HepG2 (cell line): ENCODE data around the gene ZDHHC14. TPM values are rescaled to one million over a fixed set of nuclear protein-coding genes. Genes with fewer than 3 reads are reported as not detected.

ENCODE experiments used
- ATAC-seq: fragments of 200-7000 bp; cut with Tn5 transposase; 3 replicates; pipeline ENCODE4 v1.9.1; 2020; ENCODE audit warnings: mild to moderate bottlenecking, moderate library complexity
- BruUV-seq: library from RNA; stranded (reverse); fragments of 400-500 nt; replicated peaks from 2 replicates; lab custom pipeline; 2021; lab: Mats Ljungman, UMichigan
- CTCF ChIA-PET: fragments of 300-600 bp; formaldehyde crosslinking; extraction: SDS; loops from one replicate; lab custom pipeline; 2021; ENCODE audit warnings: low total read pairs, inconsistent platforms, low intra/inter-chr PET ratio; lab: Yijun Ruan, JAX
- POLR2A ChIA-PET: fragments of 350-600 bp; sonication (Branson Sonifier 250); formaldehyde crosslinking; loops from one replicate; lab custom pipeline; 2020; ENCODE audit warnings: antibody characterized with exemption, inconsistent platforms; lab: Yijun Ruan, JAX
- DNase-seq: peaks from one replicate; pipeline ENCODE4 v3.0.0-alpha.2; 2015; ENCODE audit warnings: low spot score
- FAIRE-seq: peaks from 3 replicates; lab custom pipeline; 2011; peaks lifted over from hg19 to GRCh38; lab: Jason Lieb, UNC
- H2AFZ ChIP-seq: one replicate; pipeline ENCODE4 v1.6.1; 2011; ENCODE audit warnings: low read length, inconsistent platforms
- H3K27ac ChIP-seq: fragments of 300-600 bp; 3 replicates; pipeline ENCODE4 v1.8.0; 2011; ENCODE audit warnings: mixed run types, mild to moderate bottlenecking, mixed read lengths, low read length, inconsistent platforms; ENCODE audit not compliant: insufficient read depth; ENCODE audit errors: extremely low read length
- H3K27me3 ChIP-seq, 2 experiments: fragments of 200-600 bp in 1 of 2; 2 replicates in 1 of 2; 3 replicates in 1 of 2; pipeline versions ENCODE4 v1.6.0 to v1.8.0; 2011; ENCODE audit warnings: low read length in 2 of 2, mild to moderate bottlenecking in 2 of 2, moderate library complexity in 2 of 2, inconsistent platforms in 1 of 2; ENCODE audit not compliant: insufficient read depth in 2 of 2, control insufficient read depth in 1 of 2
- H3K36me3 ChIP-seq, 2 experiments: fragments of 200-600 bp in 1 of 2; replicated peaks in 1 of 2; 2 replicates in 1 of 2; 3 replicates in 1 of 2; pipeline versions ENCODE4 v1.5.1 to v1.8.0; 2011; ENCODE audit warnings: low read length in 2 of 2, inconsistent platforms in 1 of 2; ENCODE audit not compliant: insufficient read depth in 2 of 2, control insufficient read depth in 1 of 2
- H3K4me1 ChIP-seq: 2 replicates; pipeline ENCODE4 v1.5.1; 2012; ENCODE audit warnings: low read length, inconsistent platforms; ENCODE audit not compliant: insufficient read depth
- H3K4me2 ChIP-seq: 2 replicates; pipeline ENCODE4 v1.6.0; 2011; ENCODE audit warnings: low read depth, low read length, inconsistent platforms
- H3K4me3 ChIP-seq, 3 experiments: fragments of 200-600 bp in 1 of 3; sonication (generic), shearing (Covaris generic) in 1 of 3; replicated peaks in 1 of 3; 2 replicates each; pipeline ENCODE4 v1.5.1; 2011 to 2016; ENCODE audit warnings: low read length in 3 of 3, inconsistent platforms in 2 of 3, low read depth in 2 of 3, mild to moderate bottlenecking in 2 of 3, control low read depth in 1 of 3, mixed read lengths in 1 of 3; ENCODE audit not compliant: insufficient read depth in 1 of 3
- H3K79me2 ChIP-seq: one replicate; pipeline ENCODE4 v1.6.1; 2011; ENCODE audit warnings: low read length, inconsistent platforms; ENCODE audit not compliant: insufficient read depth
- H3K9ac ChIP-seq: 2 replicates; pipeline ENCODE4 v1.6.0; 2011; ENCODE audit warnings: mild to moderate bottlenecking, low read depth, low read length, inconsistent platforms; ENCODE audit not compliant: insufficient read depth
- H3K9me3 ChIP-seq: 2 replicates; pipeline ENCODE4 v1.5.1; 2012; ENCODE audit warnings: mild to moderate bottlenecking, low read length
- H4K20me1 ChIP-seq: 2 replicates; pipeline ENCODE4 v1.6.0; 2011; ENCODE audit warnings: inconsistent platforms, mild to moderate bottlenecking, low read length, moderate library complexity; ENCODE audit not compliant: insufficient read depth
- CREB1 ChIP-seq, 2 experiments: fragments of 450-650 bp in 1 of 2; IDR thresholded peaks; 2 replicates each; pipeline ENCODE4 v1.6.1; 2016 to 2017; ENCODE audit warnings: control low read depth in 1 of 2, mild to moderate bottlenecking in 1 of 2, missing compliant biosample characterization in 1 of 2, missing genetic modification characterization in 1 of 2
- FOSL2 ChIP-seq: sonication (generic); formaldehyde crosslinking; IDR thresholded peaks from 2 replicates; pipeline ENCODE4 v1.4.0; 2020; ENCODE audit warnings: missing genetic modification reagents
- GABPB1 ChIP-seq: IDR thresholded peaks from 2 replicates; pipeline ENCODE4 v1.6.1; 2016; ENCODE audit warnings: mild to moderate bottlenecking, missing genetic modification reagents, moderate library complexity, missing compliant biosample characterization
- MXD4 ChIP-seq: IDR thresholded peaks from 2 replicates; pipeline ENCODE4 v1.6.1; 2016; ENCODE audit warnings: mild to moderate bottlenecking, missing biosample characterization, missing genetic modification reagents
- NCOA1 ChIP-seq: sonication (generic); formaldehyde crosslinking; IDR thresholded peaks from 2 replicates; pipeline ENCODE4 v1.9.0; 2021; ENCODE audit warnings: missing genetic modification reagents
- WGBS: methylation state at CpG from one replicate; pipeline ENCODE4 v1.1.6; 2017; ENCODE audit warnings: low lambda C conversion rate; 5-methylcytosine and 5-hydroxymethylcytosine counted together
- in situ Hi-C: cut with HindIII; loops from 2 replicates; pipeline ENCODE4 v1.10.0; 2017; ENCODE audit warnings: low pct_unique_long_range_greater_than_20kb; ENCODE audit not compliant: extremely low pct_ligation_motif_present
- intact Hi-C: fragments of 100-400 bp; cut with micrococcal nuclease; formaldehyde crosslinking; loops from one replicate; pipeline ENCODE4 v1.10.0; 2022; ENCODE audit not compliant: unreplicated experiment
- polyA plus RNA-seq, 8 experiments: library from polyadenylated mRNA; depleted of rRNA in 3 of 8; stranded (reverse) in 7 of 8; unstranded in 1 of 8; fragments of >200 nt; fragmentation: Illumina TruSeq in 4 of 8; extraction: Trizol in 4 of 8; gene quantifications; 2 replicates each; pipeline versions ENCODE4 v1.2.1 to v1.2.3, GENCODE V29; 2011 to 2016; ENCODE audit warnings: low read depth in 4 of 8, missing spikeins in 1 of 8, mixed read lengths in 1 of 8; ENCODE audit not compliant: insufficient read depth in 1 of 8
- total RNA-seq, 5 experiments: library from RNA; depleted of rRNA; stranded (reverse); fragments of >200 nt; fragmentation: Illumina TruSeq; extraction: Trizol; gene quantifications; 2 replicates each; pipeline ENCODE4 v1.2.3, GENCODE V29; 2016; ENCODE audit warnings: low read depth in 1 of 5
- TF ChIP-seq, protein P1 (sequence below): sonication (generic); formaldehyde crosslinking; IDR thresholded peaks from 2 replicates; pipeline ENCODE4 v1.8.1; 2023; ENCODE audit warnings: mild to moderate bottlenecking, missing genetic modification reagents
- TF ChIP-seq, protein P2 (sequence below): sonication (generic); formaldehyde crosslinking; conservative IDR thresholded peaks from 2 replicates; pipeline ENCODE4 v1.4.0; 2020; ENCODE audit warnings: missing genetic modification reagents
- TF ChIP-seq, protein P3 (sequence below): sonication (generic); formaldehyde crosslinking; conservative IDR thresholded peaks from 2 replicates; pipeline ENCODE4 v1.8.0; 2022; ENCODE audit warnings: mild to moderate bottlenecking, moderate library complexity, missing genetic modification reagents
- TF ChIP-seq, protein P4 (sequence below): sonication (generic); formaldehyde crosslinking; IDR thresholded peaks from 2 replicates; pipeline ENCODE4 v1.8.0; 2022; ENCODE audit warnings: mild to moderate bottlenecking, missing genetic modification reagents, moderate library complexity
- TF ChIP-seq, protein P5 (sequence below): sonication (generic); formaldehyde crosslinking; IDR thresholded peaks from 2 replicates; pipeline ENCODE4 v1.4.0; 2020; ENCODE audit warnings: mild to moderate bottlenecking, low read depth, missing genetic modification reagents
- TF ChIP-seq, protein P6 (sequence below): IDR thresholded peaks from 2 replicates; pipeline ENCODE4 v1.6.1; 2016; ENCODE audit warnings: mild to moderate bottlenecking
- TF ChIP-seq, protein P7 (sequence below): fragments of 450-650 bp; IDR thresholded peaks from 2 replicates; pipeline ENCODE4 v1.6.1; 2016
- TF ChIP-seq, protein P8 (sequence below): IDR thresholded peaks from 2 replicates; pipeline ENCODE4 v1.6.1; 2018; ENCODE audit warnings: missing genetic modification reagents, mild to moderate bottlenecking, missing compliant biosample characterization

Gene ZDHHC14
- total and polyA plus RNA-seq, 2 of the 13 experiments (the other 11 are each of a cell fraction or from before 2014, with no cell fraction given) = 3.7 to 9.5 TPM

DNA sequence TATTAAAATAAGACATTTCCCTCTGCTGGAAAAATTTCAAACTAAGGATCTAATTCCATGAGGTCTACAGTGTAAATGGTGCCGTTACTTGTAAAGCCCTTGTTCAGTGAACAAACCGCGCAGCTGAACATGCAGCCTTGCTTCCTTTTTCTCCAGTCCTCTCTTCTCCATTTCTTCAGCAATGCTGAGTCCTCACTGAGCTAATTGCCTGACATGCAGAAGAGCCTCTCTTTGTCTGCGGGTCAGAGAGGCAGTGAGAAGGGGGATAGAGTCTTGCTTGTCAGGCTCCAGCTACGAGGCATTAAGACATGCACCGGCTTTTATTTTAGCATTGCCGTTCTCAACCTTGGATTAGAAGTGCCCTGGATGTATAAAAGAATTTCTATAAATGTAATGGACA is 25.7 kb downstream of the ZDHHC14 start:
- no peak for DNase-seq
- intact Hi-C loops = no loop called here
- no peak for ATAC-seq
- no peaks in the 10 kb centered on the region for H3K27me3 ChIP-seq
- in situ Hi-C loops = no loop called here
- POLR2A ChIA-PET = no interaction called here
- CTCF ChIA-PET = no interaction called here
- no peak overlapping the region for H3K4me2 ChIP-seq
- FAIRE-seq = no peak
- no peak overlapping the region for H2AFZ ChIP-seq
- no peaks in the 10 kb centered on the region for H3K79me2 ChIP-seq
- H3K36me3 ChIP-seq = no peaks in the 10 kb centered on the region
- no peak overlapping the region for H3K9ac ChIP-seq
- no peak overlapping the region for H3K27ac ChIP-seq
- 94% methylated on average over 7 of the region's 7 CpGs for WGBS
- no peak overlapping the region for H3K4me3 ChIP-seq
- peaks cover 15% of the 10 kb centered on the region for H3K4me1 ChIP-seq
- BruUV-seq = no TSS peak
- no peaks in the 10 kb centered on the region for H3K9me3 ChIP-seq
- no peaks in the 10 kb centered on the region for H4K20me1 ChIP-seq
- TF ChIP-seq MXD4 (CRISPR knock-in tag) (no peak), FOSL2 (CRISPR knock-in tag) (no peak), NCOA1 (CRISPR knock-in tag) (no peak), CREB1 (IDR thresholded peaks at IDR 0.05) (no peak), CREB1 (CRISPR knock-in tag; IDR thresholded peaks at IDR 0.05) (no peak), GABPB1 (CRISPR knock-in tag) (no peak)
- TF ChIP-seq, protein P1, sequence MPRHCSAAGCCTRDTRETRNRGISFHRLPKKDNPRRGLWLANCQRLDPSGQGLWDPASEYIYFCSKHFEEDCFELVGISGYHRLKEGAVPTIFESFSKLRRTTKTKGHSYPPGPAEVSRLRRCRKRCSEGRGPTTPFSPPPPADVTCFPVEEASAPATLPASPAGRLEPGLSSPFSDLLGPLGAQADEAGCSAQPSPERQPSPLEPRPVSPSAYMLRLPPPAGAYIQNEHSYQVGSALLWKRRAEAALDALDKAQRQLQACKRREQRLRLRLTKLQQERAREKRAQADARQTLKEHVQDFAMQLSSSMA (CRISPR knock-in tag) = no peak
- TF ChIP-seq, protein P2, sequence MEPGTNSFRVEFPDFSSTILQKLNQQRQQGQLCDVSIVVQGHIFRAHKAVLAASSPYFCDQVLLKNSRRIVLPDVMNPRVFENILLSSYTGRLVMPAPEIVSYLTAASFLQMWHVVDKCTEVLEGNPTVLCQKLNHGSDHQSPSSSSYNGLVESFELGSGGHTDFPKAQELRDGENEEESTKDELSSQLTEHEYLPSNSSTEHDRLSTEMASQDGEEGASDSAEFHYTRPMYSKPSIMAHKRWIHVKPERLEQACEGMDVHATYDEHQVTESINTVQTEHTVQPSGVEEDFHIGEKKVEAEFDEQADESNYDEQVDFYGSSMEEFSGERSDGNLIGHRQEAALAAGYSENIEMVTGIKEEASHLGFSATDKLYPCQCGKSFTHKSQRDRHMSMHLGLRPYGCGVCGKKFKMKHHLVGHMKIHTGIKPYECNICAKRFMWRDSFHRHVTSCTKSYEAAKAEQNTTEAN (CRISPR knock-in tag) = no peak
- TF ChIP-seq, protein P3, sequence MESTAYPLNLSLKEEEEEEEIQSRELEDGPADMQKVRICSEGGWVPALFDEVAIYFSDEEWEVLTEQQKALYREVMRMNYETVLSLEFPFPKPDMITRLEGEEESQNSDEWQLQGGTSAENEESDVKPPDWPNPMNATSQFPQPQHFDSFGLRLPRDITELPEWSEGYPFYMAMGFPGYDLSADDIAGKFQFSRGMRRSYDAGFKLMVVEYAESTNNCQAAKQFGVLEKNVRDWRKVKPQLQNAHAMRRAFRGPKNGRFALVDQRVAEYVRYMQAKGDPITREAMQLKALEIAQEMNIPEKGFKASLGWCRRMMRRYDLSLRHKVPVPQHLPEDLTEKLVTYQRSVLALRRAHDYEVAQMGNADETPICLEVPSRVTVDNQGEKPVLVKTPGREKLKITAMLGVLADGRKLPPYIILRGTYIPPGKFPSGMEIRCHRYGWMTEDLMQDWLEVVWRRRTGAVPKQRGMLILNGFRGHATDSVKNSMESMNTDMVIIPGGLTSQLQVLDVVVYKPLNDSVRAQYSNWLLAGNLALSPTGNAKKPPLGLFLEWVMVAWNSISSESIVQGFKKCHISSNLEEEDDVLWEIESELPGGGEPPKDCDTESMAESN (CRISPR knock-in tag) = no peak
- TF ChIP-seq, protein P4, sequence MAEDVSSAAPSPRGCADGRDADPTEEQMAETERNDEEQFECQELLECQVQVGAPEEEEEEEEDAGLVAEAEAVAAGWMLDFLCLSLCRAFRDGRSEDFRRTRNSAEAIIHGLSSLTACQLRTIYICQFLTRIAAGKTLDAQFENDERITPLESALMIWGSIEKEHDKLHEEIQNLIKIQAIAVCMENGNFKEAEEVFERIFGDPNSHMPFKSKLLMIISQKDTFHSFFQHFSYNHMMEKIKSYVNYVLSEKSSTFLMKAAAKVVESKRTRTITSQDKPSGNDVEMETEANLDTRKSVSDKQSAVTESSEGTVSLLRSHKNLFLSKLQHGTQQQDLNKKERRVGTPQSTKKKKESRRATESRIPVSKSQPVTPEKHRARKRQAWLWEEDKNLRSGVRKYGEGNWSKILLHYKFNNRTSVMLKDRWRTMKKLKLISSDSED (CRISPR knock-in tag) = no peak
- TF ChIP-seq, protein P5, sequence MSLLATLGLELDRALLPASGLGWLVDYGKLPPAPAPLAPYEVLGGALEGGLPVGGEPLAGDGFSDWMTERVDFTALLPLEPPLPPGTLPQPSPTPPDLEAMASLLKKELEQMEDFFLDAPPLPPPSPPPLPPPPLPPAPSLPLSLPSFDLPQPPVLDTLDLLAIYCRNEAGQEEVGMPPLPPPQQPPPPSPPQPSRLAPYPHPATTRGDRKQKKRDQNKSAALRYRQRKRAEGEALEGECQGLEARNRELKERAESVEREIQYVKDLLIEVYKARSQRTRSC = no peak
- TF ChIP-seq, protein P6, sequence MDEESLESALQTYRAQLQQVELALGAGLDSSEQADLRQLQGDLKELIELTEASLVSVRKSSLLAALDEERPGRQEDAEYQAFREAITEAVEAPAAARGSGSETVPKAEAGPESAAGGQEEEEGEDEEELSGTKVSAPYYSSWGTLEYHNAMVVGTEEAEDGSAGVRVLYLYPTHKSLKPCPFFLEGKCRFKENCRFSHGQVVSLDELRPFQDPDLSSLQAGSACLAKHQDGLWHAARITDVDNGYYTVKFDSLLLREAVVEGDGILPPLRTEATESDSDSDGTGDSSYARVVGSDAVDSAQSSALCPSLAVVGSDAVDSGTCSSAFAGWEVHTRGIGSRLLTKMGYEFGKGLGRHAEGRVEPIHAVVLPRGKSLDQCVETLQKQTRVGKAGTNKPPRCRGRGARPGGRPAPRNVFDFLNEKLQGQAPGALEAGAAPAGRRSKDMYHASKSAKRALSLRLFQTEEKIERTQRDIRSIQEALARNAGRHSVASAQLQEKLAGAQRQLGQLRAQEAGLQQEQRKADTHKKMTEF (CRISPR knock-in tag) = no peak
- TF ChIP-seq, protein P7, sequence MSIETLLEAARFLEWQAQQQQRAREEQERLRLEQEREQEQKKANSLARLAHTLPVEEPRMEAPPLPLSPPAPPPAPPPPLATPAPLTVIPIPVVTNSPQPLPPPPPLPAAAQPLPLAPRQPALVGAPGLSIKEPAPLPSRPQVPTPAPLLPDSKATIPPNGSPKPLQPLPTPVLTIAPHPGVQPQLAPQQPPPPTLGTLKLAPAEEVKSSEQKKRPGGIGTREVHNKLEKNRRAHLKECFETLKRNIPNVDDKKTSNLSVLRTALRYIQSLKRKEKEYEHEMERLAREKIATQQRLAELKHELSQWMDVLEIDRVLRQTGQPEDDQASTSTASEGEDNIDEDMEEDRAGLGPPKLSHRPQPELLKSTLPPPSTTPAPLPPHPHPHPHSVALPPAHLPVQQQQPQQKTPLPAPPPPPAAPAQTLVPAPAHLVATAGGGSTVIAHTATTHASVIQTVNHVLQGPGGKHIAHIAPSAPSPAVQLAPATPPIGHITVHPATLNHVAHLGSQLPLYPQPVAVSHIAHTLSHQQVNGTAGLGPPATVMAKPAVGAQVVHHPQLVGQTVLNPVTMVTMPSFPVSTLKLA = no peak
- TF ChIP-seq, protein P8, sequence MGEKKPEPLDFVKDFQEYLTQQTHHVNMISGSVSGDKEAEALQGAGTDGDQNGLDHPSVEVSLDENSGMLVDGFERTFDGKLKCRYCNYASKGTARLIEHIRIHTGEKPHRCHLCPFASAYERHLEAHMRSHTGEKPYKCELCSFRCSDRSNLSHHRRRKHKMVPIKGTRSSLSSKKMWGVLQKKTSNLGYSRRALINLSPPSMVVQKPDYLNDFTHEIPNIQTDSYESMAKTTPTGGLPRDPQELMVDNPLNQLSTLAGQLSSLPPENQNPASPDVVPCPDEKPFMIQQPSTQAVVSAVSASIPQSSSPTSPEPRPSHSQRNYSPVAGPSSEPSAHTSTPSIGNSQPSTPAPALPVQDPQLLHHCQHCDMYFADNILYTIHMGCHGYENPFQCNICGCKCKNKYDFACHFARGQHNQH (CRISPR knock-in tag) = no peak
